H9 (cell line): Measurements from ENCODE around the gene SELENOF. TPM values are rescaled to one million over a fixed set of nuclear protein-coding genes. Genes with fewer than 3 reads are reported as not detected.

Source experiments
- DNase-seq: peaks from one replicate; pipeline ENCODE4 v3.0.0-alpha.2; 2017
- H2AFZ ChIP-seq: one replicate; pipeline ENCODE4 v1.6.1; 2013; ENCODE audit warnings: mild to moderate bottlenecking, low read length, control low read depth, moderate library complexity
- H2AK5ac ChIP-seq: 2 replicates; pipeline ENCODE4 v1.6.1; 2013; ENCODE audit warnings: low read length, control low read depth, mixed read lengths; ENCODE audit not compliant: insufficient read length
- H2BK120ac ChIP-seq: one replicate; pipeline ENCODE4 v1.6.1; 2013; ENCODE audit warnings: low read depth, mild to moderate bottlenecking, low read length, control low read depth, inconsistent platforms; ENCODE audit not compliant: poor library complexity, severe bottlenecking
- H2BK12ac ChIP-seq: 2 replicates; pipeline ENCODE4 v1.6.1; 2013; ENCODE audit warnings: low read length, control low read depth, mixed read lengths, low read depth; ENCODE audit not compliant: insufficient read length
- H2BK15ac ChIP-seq: 2 replicates; pipeline ENCODE4 v1.6.1; 2013; ENCODE audit warnings: low read depth, low read length, control low read depth
- H2BK20ac ChIP-seq: one replicate; pipeline ENCODE4 v1.6.1; 2013; ENCODE audit warnings: low read depth, mild to moderate bottlenecking, low read length, control low read depth, inconsistent platforms; ENCODE audit not compliant: poor library complexity, severe bottlenecking
- H2BK5ac ChIP-seq: 2 replicates; pipeline ENCODE4 v1.6.1; 2013; ENCODE audit warnings: low read length, control low read depth, mixed read lengths; ENCODE audit not compliant: insufficient read length
- H3K14ac ChIP-seq: 2 replicates; pipeline ENCODE4 v1.6.1; 2013; ENCODE audit warnings: low read length, control low read depth; ENCODE audit not compliant: insufficient read depth
- H3K18ac ChIP-seq: 2 replicates; pipeline ENCODE4 v1.6.1; 2013; ENCODE audit warnings: low read depth, mild to moderate bottlenecking, mixed read lengths, low read length, control low read depth; ENCODE audit not compliant: insufficient read length
- H3K23ac ChIP-seq: 2 replicates; pipeline ENCODE4 v1.6.1; 2013; ENCODE audit warnings: low read length, control low read depth, mixed read lengths, low read depth; ENCODE audit not compliant: insufficient read length
- H3K23me2 ChIP-seq: 2 replicates; pipeline ENCODE4 v1.6.1; 2013; ENCODE audit warnings: low read depth, mild to moderate bottlenecking, mixed read lengths, low read length, control low read depth; ENCODE audit not compliant: insufficient read length, poor library complexity, severe bottlenecking
- H3K27ac ChIP-seq: 2 replicates; pipeline ENCODE4 v1.5.1; 2013; ENCODE audit warnings: low read length, control low read depth, mixed read lengths, low read depth; ENCODE audit not compliant: insufficient read length
- H3K27me3 ChIP-seq: 2 replicates; pipeline ENCODE4 v1.6.1; 2013; ENCODE audit warnings: low read length, control low read depth, inconsistent platforms; ENCODE audit not compliant: insufficient read depth
- H3K4ac ChIP-seq: 2 replicates; pipeline ENCODE4 v1.6.1; 2013; ENCODE audit warnings: low read depth, mild to moderate bottlenecking, control low read depth, inconsistent platforms, low read length, moderate library complexity
- H3K4me1 ChIP-seq: 2 replicates; pipeline ENCODE4 v1.6.1; 2013; ENCODE audit warnings: low read length, control low read depth, inconsistent platforms; ENCODE audit not compliant: insufficient read depth
- H3K4me2 ChIP-seq: 2 replicates; pipeline ENCODE4 v1.6.1; 2013; ENCODE audit warnings: low read length, control low read depth, mixed read lengths; ENCODE audit not compliant: insufficient read length, insufficient read depth
- H3K56ac ChIP-seq: 2 replicates; pipeline ENCODE4 v1.6.1; 2013; ENCODE audit warnings: low read depth, mild to moderate bottlenecking, mixed read lengths, low read length, control low read depth; ENCODE audit not compliant: insufficient read length
- H3K79me1 ChIP-seq: 2 replicates; pipeline ENCODE4 v1.6.1; 2013; ENCODE audit warnings: low read depth, mild to moderate bottlenecking, moderate library complexity, low read length, control low read depth, inconsistent platforms; ENCODE audit not compliant: insufficient read depth, poor library complexity, severe bottlenecking
- H3K79me2 ChIP-seq: 2 replicates; pipeline ENCODE4 v1.6.1; 2013; ENCODE audit warnings: low read length, control low read depth, inconsistent platforms; ENCODE audit not compliant: insufficient read depth
- H3K9ac ChIP-seq: 2 replicates; pipeline ENCODE4 v1.6.1; 2013; ENCODE audit warnings: low read length, control low read depth, mixed read lengths; ENCODE audit not compliant: insufficient read length; ENCODE audit errors: extremely low read depth
- H3K9me3 ChIP-seq: one replicate; pipeline ENCODE4 v1.6.1; 2013; ENCODE audit warnings: low read depth, low read length, inconsistent platforms; ENCODE audit not compliant: control insufficient read depth
- H3T11ph ChIP-seq: one replicate; pipeline ENCODE4 v1.6.1; 2013; ENCODE audit warnings: mild to moderate bottlenecking, low read length, control low read depth, inconsistent platforms
- H4K20me1 ChIP-seq: one replicate; pipeline ENCODE4 v1.6.1; 2013; ENCODE audit not compliant: control insufficient read depth, insufficient read length, insufficient read depth
- H4K5ac ChIP-seq: 2 replicates; pipeline ENCODE4 v1.6.1; 2013; ENCODE audit warnings: low read depth, mild to moderate bottlenecking, mixed read lengths, low read length, control low read depth; ENCODE audit not compliant: insufficient read length
- H4K8ac ChIP-seq: replicated peaks from 2 replicates; pipeline ENCODE4 v1.6.1; 2013; ENCODE audit warnings: low read length, control low read depth, mixed read lengths, low read depth; ENCODE audit not compliant: insufficient read length
- H4K91ac ChIP-seq: 2 replicates; pipeline ENCODE4 v1.6.1; 2013; ENCODE audit warnings: low read depth, mild to moderate bottlenecking, moderate library complexity, mixed read lengths, low read length, control low read depth; ENCODE audit not compliant: insufficient read length
- H3K27ac Mint-ChIP-seq, 3 experiments: 2 replicates in 2 of 3; 3 replicates in 1 of 3; pipeline ENCODE4 v1.8.0; 2020 to 2021; ENCODE audit warnings: mixed read lengths in 3 of 3, mild to moderate bottlenecking in 1 of 3, moderate library complexity in 1 of 3
- H3K27me3 Mint-ChIP-seq: 2 replicates; pipeline ENCODE4 v1.8.0; 2021; ENCODE audit warnings: low read depth, mild to moderate bottlenecking, moderate library complexity, mixed read lengths
- H3K36me3 Mint-ChIP-seq, 3 experiments: 2 replicates in 2 of 3; 3 replicates in 1 of 3; pipeline ENCODE4 v1.8.0; 2020 to 2021; ENCODE audit warnings: low read depth in 3 of 3, mixed read lengths in 3 of 3; ENCODE audit not compliant: insufficient read depth in 1 of 3
- H3K4me1 Mint-ChIP-seq, 2 experiments: 2 replicates each; pipeline ENCODE4 v1.8.0; 2020; ENCODE audit warnings: mixed read lengths in 2 of 2
- H3K4me3 Mint-ChIP-seq, 2 experiments: 2 replicates in 1 of 2; 3 replicates in 1 of 2; pipeline ENCODE4 v1.8.0; 2020 to 2021; ENCODE audit warnings: mild to moderate bottlenecking in 2 of 2, mixed read lengths in 2 of 2, moderate library complexity in 1 of 2
- H3K9me3 Mint-ChIP-seq, 2 experiments: 2 replicates in 1 of 2; 3 replicates in 1 of 2; pipeline ENCODE4 v1.8.0; 2020; ENCODE audit warnings: mild to moderate bottlenecking in 2 of 2, mixed read lengths in 2 of 2, moderate library complexity in 1 of 2
- CTCF ChIP-seq: fragments of 200-600 bp; sonication (generic); conservative IDR thresholded peaks from 3 replicates; pipeline ENCODE4 v1.8.0; 2021; ENCODE audit warnings: antibody characterized with exemption, mild to moderate bottlenecking
- WGBS: extraction: QIAGEN DNeasy Blood & Tissue Kit; methylation state at CpG from one replicate; pipeline ENCODE4 v1.1.7; 2013; ENCODE audit warnings: missing lambda C conversion rate, low lambda C conversion rate, mixed read lengths; ENCODE audit not compliant: insufficient read length; ENCODE audit errors: extremely low coverage; 5-methylcytosine and 5-hydroxymethylcytosine counted together
- total RNA-seq: library from RNA; stranded (reverse); gene quantifications from 2 replicates; pipeline ENCODE4 v1.2.1, GENCODE V29; 2021

The SELENOF gene
- total RNA-seq, 1 experiment from 2014 or later, result 143 TPM

GRCh38 chr1:86948212-86948611, 34.3 kb upstream of the SELENOF start:
- H4K20me1 ChIP-seq, result no peaks in the 10 kb centered on the region
- no peak overlapping the region for H3K14ac ChIP-seq
- H3K27me3 Mint-ChIP-seq, result no peaks in the 10 kb centered on the region
- H3K4me1 Mint-ChIP-seq, result peaks cover 19 to 21% of the 10 kb centered on the region in 2 experiments
- H2AK5ac ChIP-seq, result no peak overlapping the region
- H3K4me2 ChIP-seq, result no peak overlapping the region
- H2AFZ ChIP-seq, result no peak overlapping the region
- no peak overlapping the region for H3T11ph ChIP-seq
- H2BK15ac ChIP-seq, result no peak overlapping the region
- no peak overlapping the region for H3K27ac ChIP-seq
- no peak for TF ChIP-seq CTCF
- H2BK5ac ChIP-seq, result no peak overlapping the region
- no peak overlapping the region for H3K56ac ChIP-seq
- no peak overlapping the region for H3K4ac ChIP-seq
- no peak overlapping the region for H2BK12ac ChIP-seq
- peaks cover 0 to 7% (median 4%) of the 10 kb centered on the region in 3 experiments; a peak in 1 of 7 replicates for H3K36me3 Mint-ChIP-seq
- peak overlapping the region in 2 of 3 experiments; percentile 46 to 87; a peak in 2 of 7 replicates for H3K27ac Mint-ChIP-seq
- H4K91ac ChIP-seq, result no peak overlapping the region
- H3K4me3 Mint-ChIP-seq, result no peak overlapping the region
- H3K23ac ChIP-seq, result no peak overlapping the region
- H3K79me2 ChIP-seq, result peaks cover 9% of the 10 kb centered on the region; the same call in 1 of the 2 replicates
- H3K9me3 ChIP-seq, result no peaks in the 10 kb centered on the region
- no peak overlapping the region for H3K9ac ChIP-seq
- H3K23me2 ChIP-seq, result no peaks in the 10 kb centered on the region
- no peak overlapping the region for H4K5ac ChIP-seq
- DNase-seq, result no peak
- no peak overlapping the region for H4K8ac ChIP-seq
- no peak overlapping the region for H3K18ac ChIP-seq
- no peak overlapping the region for H2BK120ac ChIP-seq
- no peaks in the 10 kb centered on the region for H3K27me3 ChIP-seq
- no peaks in the 10 kb centered on the region for H3K9me3 Mint-ChIP-seq
- H3K4me1 ChIP-seq, result no peaks in the 10 kb centered on the region
- H3K79me1 ChIP-seq, result peaks cover 13% of the 10 kb centered on the region
- H2BK20ac ChIP-seq, result no peak overlapping the region
- WGBS, result no CpG with 5 or more reads among the region's 5 CpGs
